IPS-11a (cell line): Measurements from ENCODE around the gene ARHGAP42.
"Not testable (repeated sequence)": the region's sequence is repeated elsewhere in the genome, so short reads cannot be mapped to it uniquely, and the experiment has no call there.

Source experiments
- H3K4me3 ChIP-seq: one replicate; pipeline ENCODE4 v1.5.1; 2013; ENCODE audit warnings: low read depth, low read length, control low read depth

Gene ARHGAP42

DNA sequence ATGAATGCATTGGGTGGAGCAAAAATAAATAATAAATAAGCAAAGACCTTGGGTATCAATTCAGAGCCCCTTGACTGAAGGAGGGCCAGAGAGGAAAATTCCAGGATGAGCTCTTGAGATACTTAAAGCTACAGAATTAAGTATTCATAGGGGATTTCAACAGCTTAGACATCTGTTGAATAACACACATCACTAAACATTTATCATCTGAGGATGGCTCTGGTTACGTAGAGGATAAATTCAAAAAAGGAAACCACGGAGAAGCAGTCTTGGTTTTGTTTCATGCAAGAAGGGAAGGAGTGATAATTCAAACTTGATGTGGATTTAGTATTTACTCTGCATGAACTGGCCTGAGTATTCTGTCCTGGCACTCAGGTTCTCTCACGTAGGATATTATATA is 29.8 kb downstream of the ARHGAP42 start:
- no peak overlapping the region for H3K4me3 ChIP-seq

- H3K4me3 ChIP-seq, result no peak overlapping the region
These were observed 32.3 kb downstream of the ARHGAP42 start for GRCh38 chr11:100719362-100719761.

GRCh38 chr11:100719809-100720221 is 32.7 kb downstream of the ARHGAP42 start:
- H3K4me3 ChIP-seq, result no peak overlapping the region

- H3K4me3 ChIP-seq, result no peak overlapping the region
These were observed 39.6 kb downstream of the ARHGAP42 start for GRCh38 chr11:100726680-100727079.

DNA sequence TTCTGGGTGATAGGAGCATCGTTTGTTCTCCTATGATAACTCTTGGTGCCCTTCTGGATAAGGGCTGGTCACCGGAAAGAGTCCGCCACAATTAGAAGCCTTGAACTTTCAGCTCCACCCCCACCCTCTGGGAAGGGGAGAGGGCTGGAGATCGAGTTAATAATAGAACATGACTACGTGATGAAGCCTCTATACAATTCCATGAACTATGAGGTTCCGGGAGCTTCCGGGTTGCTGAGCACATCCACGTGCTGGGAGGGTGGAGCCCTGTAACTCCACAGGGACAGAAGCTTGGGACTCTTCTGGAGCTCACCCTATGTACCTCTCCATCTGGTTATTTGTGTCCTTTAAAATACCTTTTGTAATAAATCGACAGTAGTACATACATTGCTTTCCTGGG is 40.3 kb downstream of the ARHGAP42 start:
- H3K4me3 ChIP-seq, result no peak overlapping the region

DNA sequence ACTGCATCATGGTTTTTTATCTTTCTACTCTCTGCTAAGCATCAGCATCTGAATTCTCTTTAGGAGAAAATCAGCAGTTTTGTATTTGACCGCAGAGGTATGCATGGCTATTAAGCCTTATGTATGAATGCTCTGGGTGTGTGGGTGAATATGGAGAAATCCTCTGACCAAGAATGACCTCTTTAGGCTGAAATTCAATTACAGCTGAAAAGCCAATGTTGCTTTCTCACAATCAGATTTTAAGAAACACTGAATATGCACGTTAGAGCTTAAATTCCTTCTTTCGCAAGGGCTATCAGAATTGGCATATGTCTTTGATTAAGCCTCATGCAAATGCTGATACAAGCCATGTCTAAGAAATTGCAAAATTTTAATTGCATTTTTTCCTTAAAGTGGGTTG is 43.2 kb downstream of the ARHGAP42 start:
- no peak overlapping the region for H3K4me3 ChIP-seq

DNA sequence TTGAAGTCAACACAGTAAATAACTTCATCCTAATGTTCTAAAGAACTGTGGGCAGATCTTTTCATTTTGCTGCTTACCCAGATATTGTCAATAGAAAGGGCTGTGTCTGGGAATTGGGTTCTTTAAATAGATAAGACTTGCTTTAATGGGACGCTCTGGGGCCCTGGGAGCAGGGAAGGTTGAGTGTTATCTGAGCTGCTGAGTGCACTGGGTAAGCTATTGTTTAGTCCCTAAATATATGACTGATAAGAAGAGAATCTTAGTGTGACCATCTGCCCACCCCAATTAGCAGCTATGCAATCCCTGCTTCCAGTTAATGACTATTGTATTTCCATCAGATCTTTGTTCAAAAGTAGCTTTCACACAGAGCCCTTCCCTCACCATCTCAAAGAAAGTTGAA is 44.4 kb downstream of the ARHGAP42 start:
- H3K4me3 ChIP-seq, result no peak overlapping the region

DNA sequence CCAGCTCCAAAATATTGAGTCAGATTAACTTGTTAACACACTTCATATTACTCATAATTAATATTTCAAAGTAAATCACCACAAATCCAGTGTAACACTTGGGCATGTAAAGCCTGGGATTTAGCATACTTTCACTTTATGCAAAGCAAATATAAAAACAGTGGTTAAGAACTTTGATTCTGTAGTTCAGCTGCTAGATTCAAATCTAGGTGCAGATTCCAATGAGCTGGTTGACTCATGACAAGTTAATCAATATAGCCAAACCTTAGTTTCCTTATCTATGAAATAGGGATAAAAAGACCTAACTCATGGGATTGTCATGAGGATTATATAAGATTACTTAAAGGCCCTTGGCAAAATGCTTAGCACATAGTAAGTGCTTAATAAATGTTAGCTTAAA is 45.9 kb downstream of the ARHGAP42 start:
- no peak overlapping the region for H3K4me3 ChIP-seq

- H3K4me3 ChIP-seq, result no peak overlapping the region
These were observed 47.8 kb downstream of the ARHGAP42 start for GRCh38 chr11:100734743-100735527.

DNA sequence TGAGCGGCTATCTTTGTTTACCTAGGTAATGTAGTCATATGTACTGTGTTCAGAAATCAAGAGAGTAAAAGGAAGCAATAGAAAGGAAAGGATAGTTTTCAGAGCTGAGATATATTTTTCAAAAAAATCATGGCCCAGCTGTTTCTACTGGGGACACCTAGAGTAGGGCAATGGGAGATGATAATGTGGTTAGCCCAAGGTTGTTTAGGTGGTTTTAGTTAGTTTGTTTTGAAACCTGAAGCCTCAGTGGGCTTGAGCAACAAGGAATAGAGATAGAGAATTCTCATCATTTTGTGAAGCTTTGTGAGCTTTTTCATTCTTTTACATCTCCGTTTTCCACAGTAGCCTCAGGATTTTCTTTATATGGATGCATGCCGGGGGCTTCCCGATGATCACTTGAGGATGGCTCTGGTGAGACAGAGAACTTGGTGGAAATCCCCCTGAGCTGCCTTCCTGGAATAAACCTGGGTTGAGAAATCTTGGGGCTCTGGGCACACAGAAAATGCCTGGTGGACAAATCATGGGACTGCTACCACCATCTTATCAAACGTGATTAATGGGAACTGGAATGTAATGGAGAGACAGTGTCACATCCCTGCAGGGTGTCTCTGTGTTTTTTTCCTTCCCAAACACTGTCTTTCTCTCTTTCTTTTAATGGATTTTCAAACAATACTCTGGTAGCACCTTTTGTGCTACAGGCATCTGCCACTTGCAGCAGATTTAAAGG is 49.0 kb downstream of the ARHGAP42 start:
- no peak overlapping the region for H3K4me3 ChIP-seq

- H3K4me3 ChIP-seq, result no peak overlapping the region
These were observed 51.7 kb downstream of the ARHGAP42 start for GRCh38 chr11:100738701-100739270.

GRCh38 chr11:100739666-100740065 is 52.6 kb downstream of the ARHGAP42 start:
- no peak overlapping the region for H3K4me3 ChIP-seq

DNA sequence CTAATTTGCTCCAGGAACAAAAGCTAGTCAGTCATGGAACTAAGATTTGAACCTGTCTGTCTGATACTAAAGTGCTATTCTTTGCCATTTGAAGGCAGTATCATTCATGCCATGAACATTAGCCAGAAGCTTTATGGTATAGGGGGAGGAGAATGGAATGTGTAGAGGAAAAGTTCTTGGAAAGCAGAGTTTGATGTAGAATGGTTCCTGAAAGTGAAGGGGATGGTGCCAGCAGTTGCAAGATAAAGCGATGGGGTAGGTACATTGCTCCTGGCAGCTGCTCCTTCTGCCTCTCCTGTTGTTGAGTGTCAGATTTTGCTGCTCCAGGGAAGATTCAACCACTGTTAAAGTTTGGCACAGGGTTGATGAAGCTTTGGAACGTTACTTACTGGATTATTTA is 53.4 kb downstream of the ARHGAP42 start:
- H3K4me3 ChIP-seq, result no peak overlapping the region

GRCh38 chr11:100741866-100742625 is 55.0 kb downstream of the ARHGAP42 start:
- no peak overlapping the region for H3K4me3 ChIP-seq

- H3K4me3 ChIP-seq, result no peak overlapping the region
These were observed 59.4 kb downstream of the ARHGAP42 start for GRCh38 chr11:100746448-100746847.

- no peak overlapping the region for H3K4me3 ChIP-seq
These were observed 61.1 kb downstream of the ARHGAP42 start for GRCh38 chr11:100748153-100748552.

DNA sequence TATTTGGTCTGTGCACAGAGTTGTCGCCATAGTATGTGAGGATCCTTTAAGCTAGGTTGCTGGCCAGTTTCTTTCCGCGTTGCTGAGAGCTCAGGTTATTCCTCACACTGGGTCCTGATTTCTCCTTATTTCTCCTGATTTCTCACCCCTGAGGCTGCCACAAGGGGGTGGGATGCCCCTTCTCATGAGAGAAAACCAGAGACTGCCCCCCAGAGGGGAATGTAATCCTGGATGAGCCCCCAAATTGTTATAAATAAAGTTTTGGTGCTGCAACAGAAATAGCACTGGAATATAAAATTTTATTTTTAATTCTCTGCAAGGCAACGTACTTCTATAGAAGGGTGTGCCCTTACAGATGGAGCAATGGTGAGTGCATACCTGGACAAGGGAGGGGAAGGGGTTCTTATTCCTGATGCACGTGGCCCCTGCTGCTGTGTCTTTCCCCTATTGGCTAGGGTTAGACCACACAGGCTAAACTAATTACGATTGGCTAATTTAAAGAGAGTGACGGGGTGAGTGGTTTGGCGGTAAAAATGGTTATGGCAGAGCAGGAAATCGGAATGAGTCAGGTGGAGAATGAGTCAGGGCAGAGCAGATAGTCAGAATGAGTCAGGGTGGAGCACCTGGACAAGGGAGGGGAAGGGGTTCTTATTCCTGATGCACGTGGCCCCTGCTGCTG is 62.9 kb downstream of the ARHGAP42 start:
- H3K4me3 ChIP-seq, result not testable (repeated sequence)

DNA sequence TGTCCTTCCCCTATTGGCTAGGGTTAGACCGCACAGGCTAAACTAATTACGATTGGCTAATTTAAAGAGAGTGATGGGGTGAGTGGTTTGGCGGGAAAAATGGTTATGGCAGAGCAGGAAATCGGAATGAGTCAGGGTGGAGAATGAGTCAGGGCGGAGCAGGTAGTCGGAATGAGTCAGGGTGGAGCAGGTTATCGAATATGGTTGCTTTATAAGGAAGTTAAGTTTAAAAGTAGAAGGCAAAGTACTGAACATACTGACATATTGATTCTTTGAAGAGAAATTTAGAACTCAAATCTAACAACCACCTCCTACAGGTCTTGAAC is 63.4 kb downstream of the ARHGAP42 start:
- H3K4me3 ChIP-seq, result not testable (repeated sequence)

DNA sequence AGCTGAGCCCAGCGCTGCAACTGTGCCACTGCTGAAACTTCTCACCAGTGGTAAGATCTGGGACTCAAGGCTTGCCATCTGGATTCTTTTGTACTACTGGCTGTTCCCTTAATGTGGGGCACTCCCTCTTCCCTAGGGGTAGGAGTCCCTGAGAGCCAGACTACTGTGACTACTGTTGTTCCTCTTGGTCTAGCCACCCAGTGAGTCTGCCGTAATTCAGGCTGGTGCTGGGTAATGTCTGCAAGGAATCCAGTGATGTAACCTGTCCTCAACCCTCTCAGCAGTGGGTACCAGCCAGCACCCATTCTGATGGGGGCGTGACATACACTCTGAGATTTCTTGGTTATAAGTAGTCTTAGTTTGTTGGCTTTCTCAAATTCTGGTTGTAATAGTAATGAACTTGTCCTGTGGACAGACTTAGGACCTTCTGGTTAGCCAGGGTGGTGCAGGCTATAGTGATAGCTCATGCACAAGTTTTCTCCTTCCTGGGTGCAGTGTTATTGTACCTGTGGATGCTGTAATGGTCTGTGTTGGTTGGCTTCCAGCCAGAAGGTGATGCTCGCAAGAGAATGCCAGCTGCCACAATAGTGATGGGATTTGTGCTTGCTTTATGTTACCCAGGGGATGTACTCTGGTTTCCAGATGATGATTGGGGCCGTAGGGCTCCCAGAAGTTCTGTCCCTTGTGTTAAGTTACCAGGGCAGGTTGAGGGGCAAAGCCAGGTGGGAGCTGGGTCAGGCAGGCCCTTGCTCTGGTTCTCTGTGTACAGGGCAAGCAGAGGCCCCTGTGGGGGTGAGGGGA is 65.5 kb downstream of the ARHGAP42 start:
- no peak overlapping the region for H3K4me3 ChIP-seq

DNA sequence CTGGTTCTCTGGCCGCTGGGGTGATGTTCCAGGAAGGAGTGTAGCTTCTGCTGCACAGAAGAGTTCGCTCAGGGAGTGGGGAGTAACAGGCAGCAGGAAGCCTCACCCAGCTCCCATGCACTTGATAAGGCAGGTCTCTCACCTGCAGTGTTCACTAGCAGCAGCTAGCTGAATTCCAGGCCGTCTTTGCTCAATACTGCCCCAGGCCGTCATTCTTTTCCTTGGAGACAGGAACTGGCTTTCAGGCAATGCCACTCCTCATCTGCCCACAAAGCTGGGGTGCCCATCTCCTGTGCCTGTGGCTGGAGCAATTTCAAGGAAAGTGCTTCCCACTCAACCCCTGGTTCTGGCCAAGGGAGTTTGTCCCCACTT is 66.1 kb downstream of the ARHGAP42 start:
- no peak overlapping the region for H3K4me3 ChIP-seq
